VCaP (cell line): ENCODE data around the gene CARM1.

Experiments
- H3K27ac ChIP-seq: fragments of 450-650 bp; 2 replicates; pipeline ENCODE4 v1.5.1; 2017
- TF ChIP-seq, protein P1 (sequence below): fragments of 450-650 bp; conservative IDR thresholded peaks from 2 replicates; pipeline ENCODE4 v1.5.1; 2017; ENCODE audit warnings: mild to moderate bottlenecking, moderate library complexity

Gene CARM1

DNA sequence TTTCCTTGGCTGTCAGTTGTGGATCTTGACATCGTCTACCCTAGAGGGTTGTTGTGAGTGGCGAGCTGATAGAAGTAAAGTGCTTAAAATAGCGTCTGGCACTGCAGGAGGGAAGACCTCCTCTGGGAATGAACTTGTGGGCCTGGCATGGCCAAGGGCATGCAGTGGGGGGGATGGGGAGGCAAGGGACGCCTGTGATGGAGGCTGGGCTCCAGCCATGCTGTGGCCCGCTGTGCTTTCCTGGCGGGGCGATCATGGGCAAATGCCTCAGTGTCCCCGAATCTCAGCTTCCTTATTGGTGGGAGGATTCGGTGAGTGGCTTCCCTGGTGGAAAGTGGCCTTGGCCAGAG lies 10.7 kb downstream of the CARM1 start:
- TF ChIP-seq, protein P1, sequence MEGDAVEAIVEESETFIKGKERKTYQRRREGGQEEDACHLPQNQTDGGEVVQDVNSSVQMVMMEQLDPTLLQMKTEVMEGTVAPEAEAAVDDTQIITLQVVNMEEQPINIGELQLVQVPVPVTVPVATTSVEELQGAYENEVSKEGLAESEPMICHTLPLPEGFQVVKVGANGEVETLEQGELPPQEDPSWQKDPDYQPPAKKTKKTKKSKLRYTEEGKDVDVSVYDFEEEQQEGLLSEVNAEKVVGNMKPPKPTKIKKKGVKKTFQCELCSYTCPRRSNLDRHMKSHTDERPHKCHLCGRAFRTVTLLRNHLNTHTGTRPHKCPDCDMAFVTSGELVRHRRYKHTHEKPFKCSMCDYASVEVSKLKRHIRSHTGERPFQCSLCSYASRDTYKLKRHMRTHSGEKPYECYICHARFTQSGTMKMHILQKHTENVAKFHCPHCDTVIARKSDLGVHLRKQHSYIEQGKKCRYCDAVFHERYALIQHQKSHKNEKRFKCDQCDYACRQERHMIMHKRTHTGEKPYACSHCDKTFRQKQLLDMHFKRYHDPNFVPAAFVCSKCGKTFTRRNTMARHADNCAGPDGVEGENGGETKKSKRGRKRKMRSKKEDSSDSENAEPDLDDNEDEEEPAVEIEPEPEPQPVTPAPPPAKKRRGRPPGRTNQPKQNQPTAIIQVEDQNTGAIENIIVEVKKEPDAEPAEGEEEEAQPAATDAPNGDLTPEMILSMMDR: no peak

GRCh38 chr19:10884274-10884673 lies 12.9 kb downstream of the CARM1 start:
- TF ChIP-seq, protein P1: no peak
- H3K27ac ChIP-seq: no peak overlapping the region

More for the DNA sequence above, 10.7 kb downstream of the CARM1 start:
- H3K27ac ChIP-seq: no peak overlapping the region

GRCh38 chr19:10885201-10886169 lies 14.1 kb downstream of the CARM1 start:
- TF ChIP-seq, protein P1: no peak

DNA sequence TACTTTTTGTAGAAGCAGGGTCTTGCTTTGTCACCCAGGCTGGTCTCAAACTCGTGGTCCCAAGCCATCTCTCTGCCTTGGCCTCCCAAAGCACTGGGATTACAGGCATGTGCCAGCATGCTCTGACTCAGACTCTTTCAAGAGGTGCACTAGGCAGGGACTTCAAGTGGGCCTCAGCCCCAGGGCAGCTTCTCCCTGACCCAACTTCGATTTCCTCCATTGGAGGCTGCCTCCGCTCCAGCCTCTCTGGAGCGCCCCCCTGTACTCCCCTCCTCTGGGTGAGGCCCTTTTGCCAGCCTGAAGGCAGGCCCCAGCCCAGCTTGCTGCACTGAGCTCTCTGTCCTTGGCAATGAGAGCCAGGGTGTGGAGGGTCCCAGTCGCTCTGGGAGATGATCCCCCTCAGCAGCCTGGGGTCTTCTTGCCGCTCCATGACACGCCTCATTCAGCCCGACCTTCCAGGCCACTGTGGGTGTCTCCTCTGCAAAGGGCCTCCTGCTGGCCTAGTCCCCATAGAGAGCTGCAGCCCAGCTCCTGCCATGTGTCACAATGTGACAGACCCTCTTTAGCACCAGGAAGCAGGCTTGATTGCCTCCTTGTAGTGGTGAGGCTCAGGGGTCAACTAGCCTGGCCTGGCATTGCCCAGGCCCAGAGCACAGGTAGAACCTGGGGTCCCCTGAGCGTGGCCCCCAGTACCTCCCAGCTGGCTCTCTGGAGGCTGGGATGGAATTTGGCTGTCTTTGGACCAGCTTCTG lies 16.4 kb downstream of the CARM1 start:
- TF ChIP-seq, protein P1: no peak
- no peak overlapping the region for H3K27ac ChIP-seq

More at GRCh38 chr19:10885201-10886169, 14.1 kb downstream of the CARM1 start:
- no peak overlapping the region for H3K27ac ChIP-seq

DNA sequence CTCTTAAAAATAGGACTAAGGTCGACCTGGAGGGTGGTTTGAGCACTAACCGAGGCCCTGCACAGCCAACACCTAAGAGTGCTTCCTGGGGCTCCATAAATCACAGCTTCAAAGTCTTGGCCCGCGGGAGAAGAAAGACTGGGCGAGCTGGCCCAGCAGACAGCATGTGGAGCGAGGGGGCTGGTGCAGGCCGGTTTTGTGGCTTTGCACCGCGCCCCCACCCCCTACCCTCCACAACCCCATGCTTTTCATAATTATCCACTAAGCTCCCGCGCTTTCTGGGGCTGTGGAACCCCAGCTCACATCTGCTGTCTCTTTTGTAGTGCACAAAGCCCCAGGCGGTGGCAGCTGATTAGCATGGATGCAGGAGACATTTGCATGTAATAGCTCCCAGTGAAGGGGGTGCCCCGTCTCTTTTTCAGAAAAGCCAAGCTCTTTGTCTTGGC lies 17.1 kb downstream of the CARM1 start:
- H3K27ac ChIP-seq: no peak overlapping the region

GRCh38 chr19:10889880-10890279 lies 18.5 kb downstream of the CARM1 start:
- no peak overlapping the region for H3K27ac ChIP-seq
- TF ChIP-seq, protein P1: no peak

More for the DNA sequence above, 17.1 kb downstream of the CARM1 start:
- TF ChIP-seq, protein P1: no peak
